B cell (primary cell): ENCODE measurements around the gene DDI2.

Experiments
- EZH2 ChIP-seq: IDR thresholded peaks from 2 replicates; pipeline ENCODE4 v1.6.1; 2012; ENCODE audit warnings: borderline replicate concordance, low read depth, mild to moderate bottlenecking, moderate library complexity, low read length; ENCODE audit not compliant: insufficient read depth, poor library complexity, severe bottlenecking
- TF ChIP-seq, protein P1 (sequence below): fragments of 200-600 bp; IDR thresholded peaks from one replicate; pipeline ENCODE4 v1.8.0; 2022; ENCODE audit warnings: antibody characterized with exemption, mild to moderate bottlenecking

DNA sequence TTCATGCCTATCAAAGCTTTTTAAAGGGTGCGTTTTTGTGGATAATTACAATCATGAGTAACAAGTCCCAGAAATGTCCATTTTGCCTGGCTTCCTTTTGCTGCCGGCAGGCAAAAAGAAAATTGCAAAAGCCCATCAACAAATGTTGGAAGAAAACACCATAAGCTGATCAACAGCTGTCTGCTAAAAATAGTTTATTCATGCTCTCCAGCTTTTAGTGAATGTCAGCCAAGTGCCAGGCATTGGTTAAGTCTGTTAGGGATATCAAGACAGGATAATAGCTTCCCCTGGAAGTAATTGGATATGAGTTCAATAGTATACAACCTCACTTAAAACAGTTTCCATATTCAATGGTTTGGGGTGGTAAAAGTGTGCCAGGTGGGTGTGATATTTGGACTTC, 18.8 kb upstream of the DDI2 start:
- no peak for TF ChIP-seq EZH2
- TF ChIP-seq, protein P1, sequence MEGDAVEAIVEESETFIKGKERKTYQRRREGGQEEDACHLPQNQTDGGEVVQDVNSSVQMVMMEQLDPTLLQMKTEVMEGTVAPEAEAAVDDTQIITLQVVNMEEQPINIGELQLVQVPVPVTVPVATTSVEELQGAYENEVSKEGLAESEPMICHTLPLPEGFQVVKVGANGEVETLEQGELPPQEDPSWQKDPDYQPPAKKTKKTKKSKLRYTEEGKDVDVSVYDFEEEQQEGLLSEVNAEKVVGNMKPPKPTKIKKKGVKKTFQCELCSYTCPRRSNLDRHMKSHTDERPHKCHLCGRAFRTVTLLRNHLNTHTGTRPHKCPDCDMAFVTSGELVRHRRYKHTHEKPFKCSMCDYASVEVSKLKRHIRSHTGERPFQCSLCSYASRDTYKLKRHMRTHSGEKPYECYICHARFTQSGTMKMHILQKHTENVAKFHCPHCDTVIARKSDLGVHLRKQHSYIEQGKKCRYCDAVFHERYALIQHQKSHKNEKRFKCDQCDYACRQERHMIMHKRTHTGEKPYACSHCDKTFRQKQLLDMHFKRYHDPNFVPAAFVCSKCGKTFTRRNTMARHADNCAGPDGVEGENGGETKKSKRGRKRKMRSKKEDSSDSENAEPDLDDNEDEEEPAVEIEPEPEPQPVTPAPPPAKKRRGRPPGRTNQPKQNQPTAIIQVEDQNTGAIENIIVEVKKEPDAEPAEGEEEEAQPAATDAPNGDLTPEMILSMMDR = no peak
